ENCODE data around the gene RRP1B. TPM values are rescaled to one million over a fixed set of nuclear protein-coding genes. Genes with fewer than 3 reads are reported as not detected.

Gene RRP1B
- total and polyA plus RNA-seq, 2 of the 13 experiments (the other 11 are each of a cell fraction or from before 2014, with no cell fraction given): 16.3 to 46.2 TPM

DNA sequence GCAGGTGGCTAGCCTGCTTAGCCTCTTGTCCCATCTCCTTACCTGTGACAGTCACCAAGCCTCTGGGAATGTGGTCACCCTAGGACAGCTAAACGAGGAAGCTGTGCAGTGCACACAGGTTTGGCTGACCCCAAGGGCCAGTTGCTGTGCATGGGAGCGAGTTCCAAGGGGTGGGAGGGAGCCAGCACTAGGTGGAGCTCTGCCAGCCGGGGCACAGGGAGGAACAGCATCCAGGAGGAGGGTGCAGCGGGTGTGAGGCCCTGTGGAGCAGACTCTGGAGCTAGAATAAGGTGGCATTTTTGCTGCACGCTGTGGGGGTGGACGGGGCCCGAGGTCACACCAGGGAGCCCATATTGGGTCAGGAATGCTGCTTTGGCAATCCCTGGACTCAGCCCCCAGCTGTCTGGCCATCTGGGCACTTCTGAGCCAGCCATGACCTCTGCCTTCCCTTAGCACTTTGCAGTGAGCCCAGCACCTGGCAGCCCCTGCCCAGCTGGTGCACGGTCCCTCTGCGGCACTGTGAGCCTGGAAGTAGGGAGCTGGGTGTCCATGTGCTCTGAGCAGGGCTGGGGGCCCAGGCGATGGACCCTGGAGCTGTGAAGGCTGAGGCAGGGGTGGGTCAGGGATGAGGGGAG lies 68.3 kb downstream of the RRP1B start (continued):
- TF ChIP-seq, protein P1, sequence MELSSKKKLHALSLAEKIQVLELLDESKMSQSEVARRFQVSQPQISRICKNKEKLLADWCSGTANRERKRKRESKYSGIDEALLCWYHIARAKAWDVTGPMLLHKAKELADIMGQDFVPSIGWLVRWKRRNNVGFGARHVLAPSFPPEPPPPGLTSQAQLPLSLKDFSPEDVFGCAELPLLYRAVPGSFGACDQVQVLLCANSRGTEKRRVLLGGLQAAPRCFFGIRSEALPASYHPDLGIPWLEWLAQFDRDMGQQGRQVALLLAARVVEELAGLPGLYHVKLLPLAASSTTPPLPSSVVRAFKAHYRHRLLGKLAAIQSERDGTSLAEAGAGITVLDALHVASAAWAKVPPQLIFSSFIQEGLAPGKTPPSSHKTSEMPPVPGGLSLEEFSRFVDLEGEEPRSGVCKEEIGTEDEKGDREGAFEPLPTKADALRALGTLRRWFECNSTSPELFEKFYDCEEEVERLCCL (CRISPR knock-in tag; IDR thresholded peaks at IDR 0.05; ENCODE audit: borderline replicate concordance): no peak
- 0 out of 2 replicates have a peak, but pooled peaks have one; percentile 31 for TF ChIP-seq ZBTB7B (CRISPR knock-in tag; IDR thresholded peaks at IDR 0.05)

DNA sequence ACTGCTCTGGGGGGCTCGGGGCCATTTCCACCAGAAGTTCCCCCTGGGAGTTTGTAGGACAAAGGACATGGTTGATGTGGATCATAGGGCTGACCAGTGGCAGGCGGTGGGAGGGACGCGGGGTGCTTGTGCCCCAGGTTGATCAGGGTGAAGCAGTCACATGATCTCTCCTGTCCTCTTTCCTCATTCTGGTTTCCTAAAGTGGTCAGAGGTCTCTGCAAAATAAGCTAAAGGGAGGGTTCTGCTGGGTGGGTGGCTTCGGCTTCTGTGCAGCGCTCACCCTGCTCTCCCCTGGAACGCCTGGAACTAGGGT lies 68.8 kb downstream of the RRP1B start:
- peaks cover 5 to 15% of the 10 kb centered on the region in 2 experiments; a peak in 4 of 5 replicates for H3K36me3 ChIP-seq (replicated peaks in 1 of 2; ENCODE audit: control insufficient read depth in 1 of 2, insufficient read depth in 2 of 2, low read length in 2 of 2)
- peak overlapping the region; percentile 86 for H3K9ac ChIP-seq (ENCODE audit: insufficient read depth, low read depth, low read length)
- no peak overlapping the region for H2AFZ ChIP-seq (ENCODE audit: low read length)
- intact Hi-C loops (cut with micrococcal nuclease; ENCODE audit: unreplicated experiment) (no loop called here), in situ Hi-C loops (cut with HindIII; ENCODE audit: extremely low pct_ligation_motif_present, low pct_unique_long_range_greater_than_20kb) (no loop called here)
- peaks cover 71% of the 10 kb centered on the region for H3K79me2 ChIP-seq (ENCODE audit: insufficient read depth, low read length)
- H3K4me2 ChIP-seq (ENCODE audit: low read depth, low read length): peak overlapping the region; percentile 96
- peak overlapping the region; percentile 93 for H3K27ac ChIP-seq (ENCODE audit: extremely low read length, insufficient read depth, low read length)
- 0% methylated on average over 4 of the region's 7 CpGs for WGBS (ENCODE audit: low lambda C conversion rate)
- peak overlapping the region; percentile 75 to 96 (median 82) for H3K4me3 ChIP-seq (replicated peaks in 1 of 3; ENCODE audit: insufficient read depth in 1 of 3, low read depth in 2 of 3, low read length in 3 of 3)
- H4K20me1 ChIP-seq (ENCODE audit: insufficient read depth, low read length): no peaks in the 10 kb centered on the region
- H3K4me1 ChIP-seq (ENCODE audit: insufficient read depth, low read length): peaks cover 63% of the 10 kb centered on the region
- ATAC-seq (peak; percentile 28; the same call in 2 of the 3 replicates), DNase-seq (ENCODE audit: low spot score) (no peak), FAIRE-seq (no peak)
- POLR2A ChIA-PET: interaction anchor here (1.0 to 5.5 kb wide), 16 partner anchors 9 to 118 kb away, joined by 3 to 43 read pairs (median 10); partner anchors contain the start of genes PDXK and RRP1
- CTCF ChIA-PET (ENCODE audit: low intra/inter-chr PET ratio, low total read pairs): no interaction called here
- TSS peak; percentile 64 for BruUV-seq (replicated peaks)
- H3K9me3 ChIP-seq (ENCODE audit: low read length): no peaks in the 10 kb centered on the region
- no peaks in the 10 kb centered on the region; a peak in 1 of 5 replicates for H3K27me3 ChIP-seq (ENCODE audit: control insufficient read depth in 1 of 2, insufficient read depth in 2 of 2, low read length in 2 of 2)
- TF ChIP-seq TBL1XR1 (IDR thresholded peaks at IDR 0.05; ENCODE audit: borderline replicate concordance, low read length, partially characterized antibody) (peak; percentile 2), FOSL1 (CRISPR knock-in tag; IDR thresholded peaks at IDR 0.05; ENCODE audit: borderline replicate concordance) (no peak), ARNTL (CRISPR knock-in tag; IDR thresholded peaks at IDR 0.05) (no peak), ZNF17 (CRISPR knock-in tag; IDR thresholded peaks at IDR 0.05) (no peak), DR1 (CRISPR knock-in tag; IDR thresholded peaks at IDR 0.05) (no peak), ZNF563 (CRISPR knock-in tag; IDR thresholded peaks at IDR 0.05) (no peak), RAD21 (CRISPR knock-in tag; IDR thresholded peaks at IDR 0.05) (no peak), ZNF788 (CRISPR knock-in tag; IDR thresholded peaks at IDR 0.05; ENCODE audit: borderline replicate concordance) (no peak), NFYC (CRISPR knock-in tag; IDR thresholded peaks at IDR 0.05) (no peak), EED (CRISPR knock-in tag; IDR thresholded peaks at IDR 0.05) (peak; percentile 79; the same call in 1 of the 2 replicates)
- TF ChIP-seq, protein P2, sequence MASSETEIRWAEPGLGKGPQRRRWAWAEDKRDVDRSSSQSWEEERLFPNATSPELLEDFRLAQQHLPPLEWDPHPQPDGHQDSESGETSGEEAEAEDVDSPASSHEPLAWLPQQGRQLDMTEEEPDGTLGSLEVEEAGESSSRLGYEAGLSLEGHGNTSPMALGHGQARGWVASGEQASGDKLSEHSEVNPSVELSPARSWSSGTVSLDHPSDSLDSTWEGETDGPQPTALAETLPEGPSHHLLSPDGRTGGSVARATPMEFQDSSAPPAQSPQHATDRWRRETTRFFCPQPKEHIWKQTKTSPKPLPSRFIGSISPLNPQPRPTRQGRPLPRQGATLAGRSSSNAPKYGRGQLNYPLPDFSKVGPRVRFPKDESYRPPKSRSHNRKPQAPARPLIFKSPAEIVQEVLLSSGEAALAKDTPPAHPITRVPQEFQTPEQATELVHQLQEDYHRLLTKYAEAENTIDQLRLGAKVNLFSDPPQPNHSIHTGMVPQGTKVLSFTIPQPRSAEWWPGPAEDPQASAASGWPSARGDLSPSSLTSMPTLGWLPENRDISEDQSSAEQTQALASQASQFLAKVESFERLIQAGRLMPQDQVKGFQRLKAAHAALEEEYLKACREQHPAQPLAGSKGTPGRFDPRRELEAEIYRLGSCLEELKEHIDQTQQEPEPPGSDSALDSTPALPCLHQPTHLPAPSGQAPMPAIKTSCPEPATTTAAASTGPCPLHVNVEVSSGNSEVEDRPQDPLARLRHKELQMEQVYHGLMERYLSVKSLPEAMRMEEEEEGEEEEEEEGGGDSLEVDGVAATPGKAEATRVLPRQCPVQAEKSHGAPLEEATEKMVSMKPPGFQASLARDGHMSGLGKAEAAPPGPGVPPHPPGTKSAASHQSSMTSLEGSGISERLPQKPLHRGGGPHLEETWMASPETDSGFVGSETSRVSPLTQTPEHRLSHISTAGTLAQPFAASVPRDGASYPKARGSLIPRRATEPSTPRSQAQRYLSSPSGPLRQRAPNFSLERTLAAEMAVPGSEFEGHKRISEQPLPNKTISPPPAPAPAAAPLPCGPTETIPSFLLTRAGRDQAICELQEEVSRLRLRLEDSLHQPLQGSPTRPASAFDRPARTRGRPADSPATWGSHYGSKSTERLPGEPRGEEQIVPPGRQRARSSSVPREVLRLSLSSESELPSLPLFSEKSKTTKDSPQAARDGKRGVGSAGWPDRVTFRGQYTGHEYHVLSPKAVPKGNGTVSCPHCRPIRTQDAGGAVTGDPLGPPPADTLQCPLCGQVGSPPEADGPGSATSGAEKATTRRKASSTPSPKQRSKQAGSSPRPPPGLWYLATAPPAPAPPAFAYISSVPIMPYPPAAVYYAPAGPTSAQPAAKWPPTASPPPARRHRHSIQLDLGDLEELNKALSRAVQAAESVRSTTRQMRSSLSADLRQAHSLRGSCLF (CRISPR knock-in tag; IDR thresholded peaks at IDR 0.05; ENCODE audit: borderline replicate concordance): no peak
- TF ChIP-seq, protein P3, sequence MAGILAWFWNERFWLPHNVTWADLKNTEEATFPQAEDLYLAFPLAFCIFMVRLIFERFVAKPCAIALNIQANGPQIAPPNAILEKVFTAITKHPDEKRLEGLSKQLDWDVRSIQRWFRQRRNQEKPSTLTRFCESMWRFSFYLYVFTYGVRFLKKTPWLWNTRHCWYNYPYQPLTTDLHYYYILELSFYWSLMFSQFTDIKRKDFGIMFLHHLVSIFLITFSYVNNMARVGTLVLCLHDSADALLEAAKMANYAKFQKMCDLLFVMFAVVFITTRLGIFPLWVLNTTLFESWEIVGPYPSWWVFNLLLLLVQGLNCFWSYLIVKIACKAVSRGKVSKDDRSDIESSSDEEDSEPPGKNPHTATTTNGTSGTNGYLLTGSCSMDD (CRISPR knock-in tag; IDR thresholded peaks at IDR 0.05): no peak
- TF ChIP-seq, protein P4, sequence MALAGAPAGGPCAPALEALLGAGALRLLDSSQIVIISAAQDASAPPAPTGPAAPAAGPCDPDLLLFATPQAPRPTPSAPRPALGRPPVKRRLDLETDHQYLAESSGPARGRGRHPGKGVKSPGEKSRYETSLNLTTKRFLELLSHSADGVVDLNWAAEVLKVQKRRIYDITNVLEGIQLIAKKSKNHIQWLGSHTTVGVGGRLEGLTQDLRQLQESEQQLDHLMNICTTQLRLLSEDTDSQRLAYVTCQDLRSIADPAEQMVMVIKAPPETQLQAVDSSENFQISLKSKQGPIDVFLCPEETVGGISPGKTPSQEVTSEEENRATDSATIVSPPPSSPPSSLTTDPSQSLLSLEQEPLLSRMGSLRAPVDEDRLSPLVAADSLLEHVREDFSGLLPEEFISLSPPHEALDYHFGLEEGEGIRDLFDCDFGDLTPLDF (CRISPR knock-in tag; IDR thresholded peaks at IDR 0.05): no peak
